Stimulated activated CD4-positive, alpha-beta T cell treated with anti-CD3 and anti-CD28 coated beads, Interleukin-15, amount 100 ng/mL, for 48 hours (primary cell): ENCODE measurements around the gene PRIM1.
"Not testable (repeated sequence)": the region's sequence is repeated elsewhere in the genome, so short reads cannot be mapped to it uniquely, and the experiment has no call there.

ENCODE experiments used
- DNase-seq, 2 donors: peaks; one replicate each; pipeline ENCODE4 v3.0.0-alpha.2; 2020; ENCODE audit warnings: low read depth in 2 of 2

Gene PRIM1

DNA sequence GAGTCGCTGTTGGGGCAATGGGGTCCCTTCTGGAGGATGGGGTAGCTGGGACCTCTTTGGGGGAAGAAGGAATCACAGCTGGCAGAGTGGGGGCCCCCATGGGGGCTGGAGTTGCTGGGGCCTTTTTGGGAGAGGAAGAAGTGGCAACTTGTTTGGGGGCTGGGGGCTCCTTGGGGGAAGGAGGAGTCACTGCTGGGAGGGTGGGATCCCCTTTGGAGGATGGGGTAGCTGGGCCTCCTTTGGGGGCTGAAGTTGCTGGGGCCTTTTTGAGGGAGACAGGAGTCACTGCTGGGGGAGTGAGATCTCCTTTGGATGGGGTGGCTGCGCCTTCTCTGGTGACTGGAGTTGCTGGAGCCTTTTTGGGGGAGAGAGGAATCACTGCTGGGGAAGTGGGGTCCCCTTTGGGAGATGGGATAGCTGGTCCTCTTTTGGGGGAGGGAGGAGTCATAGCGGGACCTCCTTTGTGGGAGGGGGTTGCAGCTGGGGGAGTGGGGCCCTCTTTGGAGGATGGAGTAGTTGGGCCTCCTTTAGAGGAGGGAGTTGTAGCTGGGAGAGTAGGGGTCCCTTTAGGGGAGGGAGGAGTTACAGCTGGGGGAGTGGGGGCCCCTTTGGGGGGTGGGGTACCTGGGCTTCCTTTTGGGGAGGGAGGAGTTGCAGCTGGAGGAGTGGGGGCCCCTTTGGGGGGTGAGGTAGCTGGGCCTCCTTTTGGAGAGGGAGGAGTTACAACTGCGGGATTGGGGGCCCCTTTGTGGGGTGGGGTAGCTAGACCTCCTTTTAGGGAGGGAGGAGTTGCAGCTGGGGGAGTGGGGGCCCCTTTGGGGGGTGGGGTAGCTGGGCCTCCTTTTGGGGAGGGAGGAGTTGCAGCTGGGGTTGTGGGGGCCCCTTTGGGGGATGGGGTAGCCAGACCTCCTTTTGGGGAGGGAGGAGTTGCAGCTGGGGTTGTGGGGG, 34.9 kb downstream of the PRIM1 start:
- DNase-seq: no peak

DNA sequence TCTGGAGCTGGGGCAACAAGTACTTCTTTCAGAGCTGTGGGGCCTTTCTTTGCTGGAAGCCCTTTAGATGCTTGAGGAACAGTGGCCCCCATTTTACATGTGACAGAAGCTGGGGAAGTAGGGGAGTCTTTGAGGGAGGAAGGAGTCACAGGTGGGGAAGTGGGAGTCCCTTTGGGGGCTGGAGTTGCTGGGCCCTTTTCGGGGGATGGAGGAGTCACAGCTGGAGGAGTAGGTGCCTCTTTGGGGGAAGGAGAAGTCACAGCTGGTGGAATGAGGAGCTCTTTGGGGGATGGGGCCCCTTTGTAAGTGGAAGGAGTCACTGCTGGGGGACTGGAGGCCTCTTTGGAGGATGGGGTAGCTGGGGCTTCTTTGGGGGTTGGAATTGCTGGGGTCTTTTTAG, 35.7 kb downstream of the PRIM1 start:
- DNase-seq: no peak

DNA sequence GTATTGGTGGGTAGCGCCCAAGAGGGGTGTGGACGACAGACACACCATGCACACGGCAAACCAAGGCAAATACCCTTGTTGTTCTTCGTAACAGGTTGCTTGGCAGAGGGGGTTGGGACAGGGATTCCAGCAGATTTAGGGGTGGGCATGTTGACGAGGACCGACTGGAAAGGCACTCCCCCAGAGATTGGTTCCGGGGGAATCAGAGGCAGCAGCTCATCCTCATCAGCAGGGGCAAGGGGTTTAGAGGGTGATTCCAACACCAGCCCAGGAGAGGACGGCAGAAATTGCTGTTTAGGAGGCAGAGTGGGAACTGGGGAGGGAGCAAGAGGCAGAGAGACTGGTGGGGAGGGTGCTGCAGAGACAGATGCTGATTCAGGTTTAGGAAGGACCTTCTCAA, 36.3 kb downstream of the PRIM1 start:
- no peak for DNase-seq

DNA sequence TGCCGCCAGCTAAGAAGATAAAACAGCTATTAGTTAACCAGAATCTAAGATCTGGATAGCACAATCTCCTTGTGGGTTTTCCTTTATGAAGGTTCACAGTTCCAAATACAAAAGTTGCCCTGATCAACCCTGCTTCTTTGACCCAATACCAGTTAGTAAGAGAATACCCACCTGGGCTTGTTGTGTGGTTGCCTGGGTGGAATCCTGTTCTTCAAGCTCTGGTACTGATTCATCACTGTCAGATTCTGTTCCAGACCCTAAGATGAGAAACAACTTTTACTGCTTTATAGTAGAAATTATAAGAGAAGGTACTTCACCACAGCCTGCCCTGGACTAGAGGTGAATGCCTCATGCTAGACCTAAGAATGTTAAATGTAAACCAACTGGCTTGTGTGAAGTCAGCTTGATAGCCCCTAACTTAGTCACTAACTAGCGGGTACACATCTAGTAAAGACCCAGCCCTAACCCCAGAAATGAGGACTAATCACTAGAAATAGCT, 37.6 kb downstream of the PRIM1 start:
- DNase-seq: no peak

DNA sequence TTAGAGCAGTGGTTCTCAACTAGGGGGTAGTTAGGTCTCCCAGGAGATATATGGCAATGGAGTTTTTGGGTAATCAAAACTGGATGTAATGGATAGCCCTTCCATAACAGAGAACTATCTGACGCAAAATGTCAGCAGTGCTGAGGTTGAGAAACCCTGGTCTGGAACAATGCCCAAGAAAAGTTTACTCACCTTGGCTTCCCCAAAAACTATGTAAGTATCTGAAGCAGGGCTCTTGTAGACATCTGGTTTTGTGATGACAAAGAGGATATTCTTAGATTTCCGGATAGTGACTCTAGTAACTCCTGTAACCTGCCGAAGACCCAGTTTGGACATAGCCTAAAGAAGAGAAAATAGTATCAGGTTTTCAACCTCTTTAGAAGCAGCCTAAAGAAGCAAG, 38.8 kb downstream of the PRIM1 start:
- DNase-seq: no peak

DNA sequence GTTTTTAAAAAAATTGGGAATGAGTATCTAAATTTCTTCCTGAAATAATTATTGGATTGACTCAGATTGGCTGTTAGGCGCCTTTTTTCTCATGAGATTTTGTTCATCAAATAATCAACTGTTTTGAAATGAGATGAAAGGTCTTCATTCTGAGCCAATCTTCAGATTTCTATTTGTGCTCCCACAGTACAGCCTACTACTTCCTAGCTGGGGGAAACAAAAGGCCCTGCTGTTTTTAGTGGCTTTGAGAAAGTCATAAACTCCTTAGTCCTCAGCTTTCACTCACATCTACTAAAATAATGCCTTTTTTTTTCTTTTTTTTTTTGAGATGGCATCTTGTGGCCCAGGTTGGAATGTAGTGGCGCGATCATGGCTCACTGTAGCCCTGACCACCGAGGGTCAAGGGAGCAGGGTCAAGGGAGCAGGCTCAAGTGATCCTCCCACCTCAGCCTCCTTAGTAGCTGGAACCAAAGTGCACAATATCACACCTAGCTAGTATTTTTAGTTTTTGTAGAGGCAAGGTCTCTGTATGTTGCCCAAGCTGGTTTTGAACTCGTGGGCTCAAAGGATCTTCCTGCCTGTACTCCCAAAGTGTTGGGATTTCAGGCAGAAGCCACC, 42.3 kb downstream of the PRIM1 start:
- DNase-seq: no peak

DNA sequence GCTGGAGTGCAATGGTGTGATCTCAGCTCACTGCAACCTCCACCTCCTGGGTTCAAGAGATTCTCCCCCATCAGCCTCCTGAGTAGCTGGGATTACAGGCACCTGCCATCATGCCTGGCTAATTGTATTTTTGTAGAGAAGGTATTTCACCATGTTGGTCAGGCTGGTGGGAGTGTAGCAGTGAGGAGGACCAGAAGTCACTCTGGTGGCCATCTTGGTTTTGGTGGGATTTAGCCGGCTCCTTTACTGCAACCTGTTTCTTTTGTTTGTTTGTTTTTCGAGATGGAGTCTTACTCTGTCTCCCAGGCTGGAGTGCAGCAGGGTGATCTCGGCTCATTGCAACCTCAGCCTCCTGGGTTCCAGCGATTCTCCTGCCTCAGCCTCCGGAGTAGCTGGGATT, 47.6 kb downstream of the PRIM1 start:
- DNase-seq: not testable (repeated sequence)

DNA sequence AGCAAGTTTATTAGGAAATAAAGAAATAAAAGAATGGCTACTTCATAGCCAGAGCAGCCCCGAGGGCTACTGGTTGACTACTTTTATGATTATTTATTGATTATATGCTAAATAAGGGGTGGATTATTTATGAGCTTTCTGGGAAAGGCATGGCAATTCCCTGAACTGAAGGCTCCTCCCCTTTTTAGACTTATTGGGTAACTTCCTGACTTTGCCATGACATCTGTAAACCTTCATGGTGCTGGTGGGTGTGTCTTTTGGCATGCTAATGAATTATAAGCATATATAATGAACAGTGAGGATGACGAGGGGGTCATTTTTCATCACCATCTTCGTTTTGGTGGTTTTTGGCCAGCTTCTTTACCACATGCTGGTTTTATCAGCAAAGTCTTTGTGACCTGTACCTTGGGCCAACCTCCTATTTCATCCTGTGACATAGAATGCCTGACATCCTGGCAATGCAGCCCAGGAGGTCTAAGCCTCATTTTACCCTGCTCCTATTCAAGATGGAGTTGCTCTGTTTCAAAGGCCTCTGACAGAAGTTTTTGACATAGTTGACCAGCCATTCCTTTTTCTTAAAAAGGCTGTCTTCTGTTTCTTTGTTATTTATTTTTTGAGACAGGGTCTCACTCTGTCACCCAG, 53.0 kb downstream of the PRIM1 start:
- no peak for DNase-seq

DNA sequence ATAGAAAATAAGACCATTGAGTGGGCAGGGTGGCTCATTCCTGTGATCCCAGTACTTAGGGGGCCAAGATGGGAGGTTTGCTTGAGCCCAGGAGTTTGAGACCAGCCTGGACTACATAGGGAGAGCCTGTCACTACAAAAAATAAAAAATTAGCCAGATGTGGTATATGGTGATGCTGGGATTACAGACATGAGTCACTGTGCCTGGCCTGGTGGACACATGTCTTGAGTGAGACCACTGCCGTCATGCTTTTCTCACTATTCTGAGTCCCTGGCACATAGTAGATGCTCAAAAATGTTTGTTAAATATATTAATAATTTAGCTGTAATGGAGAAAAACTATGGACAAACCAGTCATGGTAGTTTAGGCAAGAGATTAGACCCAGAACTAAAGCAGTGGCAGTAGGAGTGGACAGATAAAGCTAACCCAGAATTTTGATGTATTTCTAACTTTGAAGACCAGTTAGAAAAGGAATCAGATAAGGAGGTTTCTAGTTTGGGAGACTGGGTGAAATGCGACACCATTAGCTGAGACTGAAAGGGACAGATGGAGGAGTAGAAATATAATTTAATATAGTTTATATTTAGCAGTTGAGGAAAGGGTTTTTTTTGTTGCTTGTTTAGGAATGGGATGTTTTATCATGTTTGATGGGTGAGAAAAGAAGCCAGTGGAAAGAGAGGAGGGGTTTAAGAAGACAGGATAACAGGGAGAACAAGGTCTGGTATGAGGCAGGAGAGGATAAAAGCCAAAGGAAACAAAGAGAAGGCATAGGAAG, 56.6 kb downstream of the PRIM1 start:
- no peak for DNase-seq

DNA sequence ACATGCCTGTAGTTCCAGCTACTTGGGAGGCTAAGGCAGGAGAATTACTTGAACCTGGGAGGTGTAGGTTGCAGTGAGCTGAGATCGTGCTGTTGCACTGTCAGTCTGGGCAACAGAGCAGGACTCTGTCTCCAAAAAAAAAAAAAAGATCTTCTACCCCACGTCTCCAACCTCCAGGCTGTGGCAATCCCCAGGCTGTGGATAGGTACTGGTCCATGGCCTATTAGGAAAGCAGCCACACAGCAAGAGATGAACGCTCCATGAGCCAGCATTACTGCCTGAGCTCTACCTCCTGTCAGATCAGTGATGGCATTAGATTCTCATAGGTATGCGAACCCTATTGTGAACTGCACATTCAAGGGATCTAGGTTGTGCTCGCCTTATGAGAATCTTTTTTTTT, 58.0 kb downstream of the PRIM1 start:
- DNase-seq: no peak

DNA sequence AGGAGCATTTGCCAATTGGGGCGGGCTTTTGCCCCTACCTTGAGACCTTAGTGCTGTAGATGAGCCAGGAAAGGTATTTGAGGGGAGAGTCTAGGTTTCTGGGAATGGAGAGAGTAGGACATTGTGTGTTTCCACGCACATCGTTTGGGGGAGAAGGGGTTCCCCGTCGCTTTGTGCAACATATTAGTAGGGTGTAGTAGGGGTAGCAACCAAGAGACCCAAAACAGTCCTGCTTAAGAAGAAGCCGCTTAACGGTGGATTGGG, 63.3 kb downstream of the PRIM1 start:
- no peak for DNase-seq

DNA sequence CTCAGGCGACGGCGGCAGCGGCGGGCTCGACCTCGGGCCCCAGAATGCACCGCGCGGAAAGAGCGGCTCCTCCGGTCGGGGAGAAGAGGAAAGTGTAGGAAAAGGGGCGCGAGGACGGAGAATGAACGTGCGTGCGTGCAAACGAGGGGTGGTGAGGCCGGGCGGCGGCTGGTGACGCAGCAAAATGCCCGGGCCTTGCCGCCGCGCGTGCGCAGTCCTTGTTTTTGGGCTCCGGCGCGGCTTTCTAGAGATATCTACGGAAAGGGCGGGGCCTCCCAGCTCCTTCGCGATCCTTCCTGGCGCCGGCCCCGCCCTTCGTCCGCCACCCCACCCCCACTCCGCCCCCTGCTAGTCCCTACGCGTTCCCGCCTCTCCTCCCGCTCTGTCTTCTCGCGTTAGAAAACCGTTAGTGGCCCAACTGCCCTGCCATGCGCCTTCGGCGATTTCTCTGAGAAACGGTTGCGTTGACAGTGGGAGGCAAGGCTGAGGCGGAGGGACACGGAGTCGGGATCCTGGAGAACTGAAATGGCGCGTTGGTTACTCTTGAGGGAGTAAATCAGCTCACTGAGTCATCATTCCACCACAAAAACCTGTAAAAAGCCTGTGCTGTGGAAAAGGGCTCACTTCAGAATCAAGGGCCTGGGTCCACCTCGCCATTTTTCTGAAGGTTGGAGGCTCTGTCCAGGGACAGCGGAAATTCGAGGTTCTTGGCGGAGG, 63.8 kb downstream of the PRIM1 start, which contains the start of gene PTGES3:
TSS of gene PTGES3 (minus strand) at position 156 of the 717 bp plus-strand sequence. CDS start 285 bp downstream, outside the sequence.
- DNase-seq: peak; percentile 98

DNA sequence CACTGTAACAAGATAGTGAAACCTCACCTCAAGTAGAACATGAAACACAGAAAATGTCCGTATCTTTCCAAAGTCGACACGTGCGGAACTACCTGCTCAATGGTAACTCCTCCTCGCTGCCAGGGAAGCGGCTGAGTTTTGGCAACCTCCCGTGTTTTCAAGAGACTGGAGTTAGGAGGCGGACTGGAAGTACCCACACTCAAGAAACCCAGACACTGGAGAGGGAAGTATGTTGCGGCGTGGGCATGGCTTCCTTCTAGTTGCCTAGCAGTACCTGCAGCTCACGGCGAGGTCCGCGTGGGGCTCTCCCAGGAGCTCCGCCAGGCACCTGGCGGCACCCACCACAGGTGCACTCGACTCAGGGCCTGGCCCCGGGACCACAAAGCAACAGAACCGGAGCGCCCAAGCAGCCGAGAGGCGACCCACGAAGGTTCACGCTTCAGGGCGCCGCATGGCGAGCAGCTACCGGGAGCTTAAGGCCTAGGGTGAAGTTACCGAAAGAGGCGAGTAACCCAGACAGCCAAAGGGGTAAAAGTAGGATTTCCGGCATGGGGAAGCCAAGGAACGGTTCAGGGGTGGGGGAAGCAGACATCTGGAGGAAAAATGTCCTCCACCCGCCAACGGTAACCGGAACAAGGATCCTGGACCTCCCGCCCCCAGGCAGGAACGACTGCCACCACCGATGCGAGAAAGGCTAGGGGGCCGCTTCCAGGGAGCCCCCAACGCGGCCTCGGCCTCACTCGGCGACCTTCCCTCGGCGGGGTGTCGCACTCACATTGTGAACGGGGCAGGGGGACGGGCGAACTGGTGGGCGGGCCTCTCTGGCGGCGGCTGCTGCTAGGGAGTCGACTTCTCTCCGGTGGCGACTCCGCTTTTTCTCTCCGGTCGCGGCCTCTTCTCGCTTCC, 64.6 kb downstream of the PRIM1 start:
- DNase-seq: no peak

DNA sequence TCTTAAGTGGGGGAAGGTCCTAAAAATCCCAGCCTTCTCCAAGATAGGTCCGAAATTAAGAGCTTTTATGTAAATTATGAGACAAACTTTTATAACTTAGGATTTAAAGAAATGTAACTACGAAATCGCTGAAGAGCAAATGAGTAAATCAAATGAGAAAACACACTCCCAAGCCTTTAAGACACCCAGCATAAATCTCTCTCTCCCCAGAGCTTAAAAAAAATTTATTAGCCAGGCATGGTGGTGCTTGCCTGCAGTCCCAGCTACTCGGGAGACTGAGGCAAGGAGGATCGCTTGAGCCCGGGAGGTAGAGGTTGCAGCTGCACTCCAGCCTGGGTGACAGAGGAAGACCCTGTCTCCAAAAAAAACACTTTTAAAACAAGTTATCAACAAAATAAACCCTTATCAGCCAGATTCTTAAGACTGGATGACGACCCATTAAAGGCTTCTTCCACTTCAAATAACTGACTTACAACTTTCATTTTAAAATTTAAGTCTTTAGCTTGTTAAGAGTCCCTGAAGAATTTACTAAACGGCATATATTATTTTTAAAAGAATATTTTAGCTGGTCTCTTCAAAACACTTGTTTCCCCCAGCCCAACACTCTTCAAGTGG, 67.3 kb downstream of the PRIM1 start:
- DNase-seq: no peak

DNA sequence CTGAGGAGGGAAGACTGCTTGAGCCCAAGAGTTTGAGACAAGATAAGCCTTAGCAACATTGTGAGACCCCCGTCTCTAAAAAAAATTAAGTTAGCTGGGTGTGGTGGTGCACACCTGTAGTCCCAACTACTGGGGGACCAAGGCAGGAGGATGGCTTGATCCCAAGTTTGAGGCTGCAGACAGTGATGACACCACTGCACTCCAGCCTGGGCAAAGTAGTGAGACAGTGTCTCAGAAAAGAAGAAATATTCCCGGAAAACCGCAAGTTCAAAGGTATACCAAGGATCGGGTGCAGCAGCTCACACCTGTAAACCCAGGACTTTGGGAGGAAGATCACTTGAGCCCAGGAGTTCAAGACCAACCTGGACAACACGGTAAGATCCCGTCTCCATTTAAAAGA, 69.8 kb downstream of the PRIM1 start:
- DNase-seq: no peak
